Stimulated activated CD4-positive, alpha-beta T cell treated with anti-CD3 and anti-CD28 coated beads, Interleukin-1b, Interleukin-23, amount 100 ng/mL, for 48 hours (primary cell): ENCODE results near the gene ERO1A.

ENCODE experiments used
- DNase-seq: peaks from one replicate; pipeline ENCODE4 v3.0.0-alpha.2; 2020

The ERO1A gene

DNA sequence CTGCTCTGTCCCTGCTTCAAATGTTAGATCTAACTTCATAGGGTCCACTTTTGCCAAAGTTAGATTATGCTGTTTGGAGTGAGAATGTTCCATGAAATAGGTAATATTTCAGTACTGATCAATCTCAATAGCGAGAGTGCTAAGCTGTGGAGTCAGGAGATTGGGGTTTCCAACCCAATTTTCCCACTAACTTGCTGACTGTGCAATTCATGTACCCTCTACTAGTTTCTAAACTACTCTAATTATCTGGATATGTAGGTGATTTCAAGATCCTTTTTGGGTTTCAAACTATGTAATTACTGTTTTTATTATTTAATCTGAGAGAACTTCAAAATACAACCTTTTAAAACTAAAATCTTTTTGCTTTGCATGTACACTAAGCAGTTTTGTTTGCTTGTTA is 96.8 kb downstream of the ERO1A start:
- no peak for DNase-seq

- no peak for DNase-seq
Observed at GRCh38 chr14:52596861-52597260, 98.5 kb downstream of the ERO1A start.

GRCh38 chr14:52596320-52596719 is 99.0 kb downstream of the ERO1A start:
- no peak for DNase-seq

- DNase-seq: no peak
Observed at GRCh38 chr14:52590318-52590717, 105.0 kb downstream of the ERO1A start.
